ENCODE results near the gene FBN3. TPM values are rescaled to one million over a fixed set of nuclear protein-coding genes. Genes with fewer than 3 reads are reported as not detected.

FBN3 gene
- polyA plus RNA-seq, 3 donors = not detected

- Histone ChIP-seq H3K79me2 (ENCODE audit: insufficient read depth, low read length) (no peaks in the 10 kb centered on the region), H3K4me3 (replicated peaks in 1 of 3; ENCODE audit: low read depth in 2 of 3, low read length in 3 of 3) (no peak overlapping the region), H4K20me1 (ENCODE audit: insufficient read depth, low read length) (no peaks in the 10 kb centered on the region), H2AFZ (ENCODE audit: insufficient read depth, low read depth, low read length, poor library complexity, severe bottlenecking) (no peak overlapping the region), H3K27ac (ENCODE audit: low read depth in 1 of 2, low read length in 2 of 2) (no peak overlapping the region), H3K36me3 (replicated peaks in 1 of 2; ENCODE audit: control insufficient read depth in 1 of 2, insufficient read depth in 2 of 2, low read length in 2 of 2) (no peaks in the 10 kb centered on the region), H3K27me3 (ENCODE audit: control insufficient read depth in 2 of 2, insufficient read depth in 2 of 2, low read length in 2 of 2) (no peaks in the 10 kb centered on the region), H3K9me3 (replicated peaks in 1 of 2; ENCODE audit: control insufficient read depth in 1 of 2, insufficient read depth in 1 of 2, low read length in 2 of 2) (peaks cover 1 to 9% of the 10 kb centered on the region in 2 donors), H3K4me1 (ENCODE audit: control insufficient read depth in 1 of 2, insufficient read depth in 2 of 2, low read length in 2 of 2) (peaks cover 0 to 10% of the 10 kb centered on the region in 2 donors), H3K9ac (ENCODE audit: insufficient read depth, low read length, poor library complexity, severe bottlenecking) (no peak overlapping the region), H3K4me2 (replicated peaks; ENCODE audit: extremely low read depth, low read length, poor library complexity, severe bottlenecking) (no peak overlapping the region)
- no peak for TF ChIP-seq CTCF (IDR thresholded peaks at IDR 0.05)
- DNase-seq = no peak
- no peaks in the 10 kb centered on the region for H3K36me3 Mint-ChIP-seq
- intact Hi-C loops (cut with micrococcal nuclease) = no loop called here
- H3K27ac Mint-ChIP-seq = no peak overlapping the region
- WGBS (ENCODE audit: insufficient coverage) = 99% methylated on average over 4 of the region's 13 CpGs
- peaks cover 6 to 17% (median 13%) of the 10 kb centered on the region in 7 donors for H3K9me3 Mint-ChIP-seq
- no peak overlapping the region for H3K4me3 Mint-ChIP-seq
- H3K4me1 Mint-ChIP-seq = peaks cover 5% of the 10 kb centered on the region
- H3K27me3 Mint-ChIP-seq (ENCODE audit: low read depth in 3 of 3) = peaks cover 8 to 16% (median 13%) of the 10 kb centered on the region in 3 donors
Observed at GRCh38 chr19:8075158-8076074, 74.0 kb downstream of the FBN3 start.

GRCh38 chr19:8074501-8074900, 74.9 kb downstream of the FBN3 start:
- Histone ChIP-seq H2AFZ (ENCODE audit: insufficient read depth, low read depth, low read length, poor library complexity, severe bottlenecking) (no peak overlapping the region), H4K20me1 (ENCODE audit: insufficient read depth, low read length) (no peaks in the 10 kb centered on the region), H3K4me2 (replicated peaks; ENCODE audit: extremely low read depth, low read length, poor library complexity, severe bottlenecking) (no peak overlapping the region), H3K4me3 (replicated peaks in 1 of 3; ENCODE audit: low read depth in 2 of 3, low read length in 3 of 3) (no peak overlapping the region), H3K4me1 (ENCODE audit: control insufficient read depth in 1 of 2, insufficient read depth in 2 of 2, low read length in 2 of 2) (peaks cover 0 to 10% of the 10 kb centered on the region in 2 donors), H3K27me3 (ENCODE audit: control insufficient read depth in 2 of 2, insufficient read depth in 2 of 2, low read length in 2 of 2) (no peaks in the 10 kb centered on the region), H3K79me2 (ENCODE audit: insufficient read depth, low read length) (no peaks in the 10 kb centered on the region), H3K27ac (ENCODE audit: low read depth in 1 of 2, low read length in 2 of 2) (no peak overlapping the region), H3K36me3 (replicated peaks in 1 of 2; ENCODE audit: control insufficient read depth in 1 of 2, insufficient read depth in 2 of 2, low read length in 2 of 2) (no peaks in the 10 kb centered on the region), H3K9ac (ENCODE audit: insufficient read depth, low read length, poor library complexity, severe bottlenecking) (no peak overlapping the region), H3K9me3 (replicated peaks in 1 of 2; ENCODE audit: control insufficient read depth in 1 of 2, insufficient read depth in 1 of 2, low read length in 2 of 2) (peaks cover 10 to 15% of the 10 kb centered on the region in 2 donors)
- peaks cover 5 to 13% (median 13%) of the 10 kb centered on the region in 3 donors for H3K27me3 Mint-ChIP-seq (ENCODE audit: low read depth in 3 of 3)
- H3K36me3 Mint-ChIP-seq = no peaks in the 10 kb centered on the region
- peaks cover 5% of the 10 kb centered on the region for H3K4me1 Mint-ChIP-seq
- no peak overlapping the region for H3K27ac Mint-ChIP-seq
- intact Hi-C loops (cut with micrococcal nuclease) = no loop called here
- 94% methylated on average over 1 of the region's 1 CpG for WGBS (ENCODE audit: insufficient coverage)
- H3K4me3 Mint-ChIP-seq = no peak overlapping the region
- H3K9me3 Mint-ChIP-seq = peaks cover 13 to 24% (median 21%) of the 10 kb centered on the region in 7 donors
- no peak for DNase-seq
- TF ChIP-seq CTCF (IDR thresholded peaks at IDR 0.05) = no peak
